IMR-90 (cell line): Measurements from ENCODE around the gene VPS33B. TPM values are rescaled to one million over a fixed set of nuclear protein-coding genes. Genes with fewer than 3 reads are reported as not detected.

Experiments
- ATAC-seq: fragments of 200-7000 bp; cut with Tn5 transposase; 2 replicates; pipeline ENCODE4 v1.9.1; 2020; ENCODE audit warnings: low read depth, mild to moderate bottlenecking, moderate library complexity
- BruUV-seq: library from RNA; stranded (reverse); fragments of 400-500 nt; replicated peaks from 2 replicates; lab custom pipeline; 2021; lab: Mats Ljungman, UMichigan
- CTCF ChIA-PET: fragments of 300-600 bp; formaldehyde crosslinking; extraction: SDS; loops from one replicate; lab custom pipeline; 2021; ENCODE audit warnings: antibody characterized with exemption; lab: Yijun Ruan, JAX
- POLR2A ChIA-PET: fragments of 300-600 bp; sonication (Branson Sonifier 250); formaldehyde crosslinking; loops from one replicate; lab custom pipeline; 2022; ENCODE audit warnings: antibody characterized with exemption; ENCODE audit not compliant: unreplicated experiment; lab: Charles Lee
- DNase-seq: peaks from one replicate; pipeline ENCODE4 v3.0.0; 2013
- H2AFZ ChIP-seq: replicated peaks from 2 replicates; pipeline ENCODE3; 2013; ENCODE audit warnings: low read length, mild to moderate bottlenecking; ENCODE audit not compliant: poor library complexity
- H2AK5ac ChIP-seq: 2 replicates; pipeline ENCODE4 v1.6.1; 2013; ENCODE audit warnings: low read depth, low read length, inconsistent platforms
- H2AK9ac ChIP-seq: replicated peaks from 2 replicates; pipeline ENCODE3; 2013; ENCODE audit warnings: mild to moderate bottlenecking, low read depth, low read length, moderate library complexity; ENCODE audit not compliant: poor library complexity
- H2BK120ac ChIP-seq: 2 replicates; pipeline ENCODE4 v1.6.1; 2013; ENCODE audit warnings: low read depth, low read length, inconsistent platforms
- H2BK15ac ChIP-seq: 3 replicates; pipeline ENCODE4 v1.6.1; 2013; ENCODE audit warnings: low read depth, low read length, inconsistent platforms
- H2BK20ac ChIP-seq: 2 replicates; pipeline ENCODE4 v1.6.1; 2013; ENCODE audit warnings: low read depth, mild to moderate bottlenecking, inconsistent platforms, low read length, moderate library complexity
- H2BK5ac ChIP-seq: 2 replicates; pipeline ENCODE4 v1.6.1; 2013; ENCODE audit warnings: mild to moderate bottlenecking, low read depth, low read length, inconsistent platforms; ENCODE audit not compliant: poor library complexity, severe bottlenecking
- H3K14ac ChIP-seq: replicated peaks from 2 replicates; pipeline ENCODE4 v1.6.1; 2013; ENCODE audit warnings: low read depth, low read length, inconsistent platforms
- H3K18ac ChIP-seq: 2 replicates; pipeline ENCODE4 v1.6.1; 2013; ENCODE audit warnings: low read depth, low read length, control low read depth
- H3K23ac ChIP-seq: 2 replicates; pipeline ENCODE4 v1.6.1; 2013; ENCODE audit warnings: low read depth, low read length, inconsistent platforms
- H3K27ac ChIP-seq: 2 replicates; pipeline ENCODE4 v1.5.1; 2013; ENCODE audit warnings: mild to moderate bottlenecking, control low read depth, low read length; ENCODE audit not compliant: insufficient read depth
- H3K27me3 ChIP-seq: 2 replicates; pipeline ENCODE4 v1.6.1; 2013; ENCODE audit warnings: low read length; ENCODE audit not compliant: control insufficient read depth, insufficient read depth
- H3K36me3 ChIP-seq: 2 replicates; pipeline ENCODE4 v1.6.1; 2013; ENCODE audit warnings: low read length, mixed read lengths; ENCODE audit not compliant: control insufficient read depth, insufficient read depth
- H3K4ac ChIP-seq: 2 replicates; pipeline ENCODE4 v1.6.1; 2013; ENCODE audit warnings: low read depth, low read length, inconsistent platforms
- H3K4me1 ChIP-seq: 2 replicates; pipeline ENCODE4 v1.6.1; 2013; ENCODE audit warnings: low read length, mixed read lengths; ENCODE audit not compliant: control insufficient read depth, insufficient read depth
- H3K4me2 ChIP-seq: 2 replicates; pipeline ENCODE4 v1.6.1; 2013; ENCODE audit warnings: low read depth, mild to moderate bottlenecking, control low read depth, low read length, moderate library complexity
- H3K4me3 ChIP-seq: 2 replicates; pipeline ENCODE4 v1.5.1; 2013; ENCODE audit warnings: low read depth, mild to moderate bottlenecking, control low read depth, low read length, moderate library complexity; ENCODE audit not compliant: insufficient read depth
- H3K56ac ChIP-seq: 2 replicates; pipeline ENCODE4 v1.6.1; 2013; ENCODE audit warnings: low read length, inconsistent platforms; ENCODE audit not compliant: insufficient read depth; ENCODE audit errors: extremely low read depth
- H3K79me1 ChIP-seq, 2 experiments: 2 replicates each; pipeline ENCODE4 v1.6.1; 2013; ENCODE audit warnings: low read length in 2 of 2, inconsistent platforms in 1 of 2, low read depth in 1 of 2
- H3K9ac ChIP-seq: 2 replicates; pipeline ENCODE4 v1.6.1; 2013; ENCODE audit warnings: low read depth, low read length, control low read depth
- H3K9me1 ChIP-seq: 2 replicates; pipeline ENCODE4 v1.6.1; 2013; ENCODE audit warnings: low read length, inconsistent platforms; ENCODE audit not compliant: insufficient read depth
- H3K9me3 ChIP-seq: 2 replicates; pipeline ENCODE4 v1.6.1; 2013; ENCODE audit warnings: low read length; ENCODE audit not compliant: control insufficient read depth, insufficient read depth
- H4K20me1 ChIP-seq: 2 replicates; pipeline ENCODE4 v1.6.1; 2013; ENCODE audit warnings: low read length, inconsistent platforms; ENCODE audit not compliant: insufficient read depth
- H4K5ac ChIP-seq: 2 replicates; pipeline ENCODE4 v1.6.1; 2013; ENCODE audit warnings: mild to moderate bottlenecking, low read depth, low read length, control low read depth
- H4K8ac ChIP-seq, 2 experiments: 2 replicates each; pipeline ENCODE4 v1.6.1; 2013; ENCODE audit warnings: low read depth in 2 of 2, low read length in 2 of 2, control low read depth in 1 of 2, inconsistent platforms in 1 of 2
- H4K91ac ChIP-seq: 2 replicates; pipeline ENCODE4 v1.6.1; 2013; ENCODE audit warnings: low read depth, low read length, inconsistent platforms; ENCODE audit not compliant: insufficient read depth
- CEBPB ChIP-seq: IDR thresholded peaks from 2 replicates; pipeline ENCODE4 v1.6.1; 2012; ENCODE audit warnings: low read depth, low read length, improper control_type of control experiment
- FOS ChIP-seq: fragments of 150-350 bp; IDR thresholded peaks from 2 replicates; pipeline ENCODE4 v1.6.1; 2016; ENCODE audit warnings: low read depth, low read length
- SMC3 ChIP-seq: fragments of 150-350 bp; IDR thresholded peaks from 2 replicates; pipeline ENCODE4 v1.6.1; 2016; ENCODE audit warnings: low read depth, mild to moderate bottlenecking, antibody characterized with exemption, low read length, moderate library complexity
- WGBS, 2 experiments: methylation state at CpG; one replicate each; pipeline versions ENCODE4 v1.1.5 to v1.1.7; 2013; ENCODE audit warnings: missing lambda C conversion rate in 2 of 2; ENCODE audit not compliant: insufficient read length in 1 of 2; ENCODE audit errors: extremely low coverage in 2 of 2; 5-methylcytosine and 5-hydroxymethylcytosine counted together
- dilution Hi-C: fragments of 300-500 bp; cut with HindIII; formaldehyde crosslinking; loops from one replicate; pipeline ENCODE4 v1.14.3; 2018; ENCODE audit warnings: low sequenced_read_pairs; ENCODE audit not compliant: unreplicated experiment
- in situ Hi-C: fragments of 300-500 bp; cut with MboI; formaldehyde crosslinking; loops from 3 replicates; pipeline ENCODE4 v1.14.3; 2019; ENCODE audit warnings: low sequenced_read_pairs, inconsistent platforms, mixed read lengths
- intact Hi-C: fragments of 100-400 bp; cut with micrococcal nuclease; formaldehyde crosslinking; loops from 2 replicates; pipeline ENCODE4 v1.10.0; 2022
- polyA plus RNA-seq, 3 experiments: library from polyadenylated mRNA; depleted of rRNA; stranded (reverse); fragments of >200 nt; gene quantifications; 2 replicates each; pipeline ENCODE4 v1.2.3, GENCODE V29; 2012; ENCODE audit warnings: low replicate concordance in 1 of 3
- total RNA-seq: library from RNA; depleted of rRNA; stranded (reverse); fragments of >200 nt; gene quantifications from 2 replicates; pipeline ENCODE4 v1.2.3, GENCODE V29; 2012

The VPS33B gene
- total and polyA plus RNA-seq, 2 of the 4 experiments (the other 2 are of a cell fraction) = 9.0 to 11.3 TPM

GRCh38 chr15:91001209-91001608, 21.2 kb downstream of the VPS33B start:
- Histone ChIP-seq H3K9ac (no peak overlapping the region), H2AK5ac (no peak overlapping the region)
- CTCF ChIA-PET = no interaction called here

More at GRCh38 chr15:91001209-91001608, 21.2 kb downstream of the VPS33B start:
- Histone ChIP-seq H2AFZ (no peak overlapping the region), H4K91ac (no peak overlapping the region), H3K4ac (no peak overlapping the region), H3K18ac (no peak overlapping the region), H4K8ac (no peak overlapping the region), H2AK9ac (no peak overlapping the region), H2BK5ac (no peak overlapping the region), H3K79me1 (peaks cover 0 to 8% of the 10 kb centered on the region in 2 experiments), H4K5ac (no peak overlapping the region), H3K56ac (no peak overlapping the region), H2BK120ac (no peak overlapping the region), H3K4me3 (no peak overlapping the region), H3K4me2 (no peak overlapping the region), H3K4me1 (no peaks in the 10 kb centered on the region), H4K20me1 (no peaks in the 10 kb centered on the region), H3K27ac (no peak overlapping the region), H3K23ac (no peak overlapping the region), H3K9me1 (no peaks in the 10 kb centered on the region), H3K27me3 (no peaks in the 10 kb centered on the region), H2BK20ac (no peak overlapping the region), H2BK15ac (no peak overlapping the region), H3K14ac (no peak overlapping the region), H3K9me3 (no peaks in the 10 kb centered on the region), H3K36me3 (peaks cover 46% of the 10 kb centered on the region)
- TF ChIP-seq CEBPB = no peak
- TF ChIP-seq SMC3 = no peak
- no peak for TF ChIP-seq FOS
- in situ Hi-C loops (no loop called here), intact Hi-C loops (no loop called here), dilution Hi-C loops (no loop called here)
- BruUV-seq = no TSS peak
- ATAC-seq (no peak), DNase-seq (no peak)
- POLR2A ChIA-PET = no interaction called here
- 100% methylated on average over 1 of the region's 3 CpGs; no CpG with 5 or more reads in 1 of the 2 experiments for WGBS, 2 experiments
